HL-60 (cell line): Measurements from ENCODE around the gene ZNF609.

Source experiments
- DNase-seq, 2 experiments: peaks; one replicate each; pipeline ENCODE4 v3.0.0-alpha.2; 2010 to 2020; ENCODE audit warnings: low read depth in 1 of 2, low spot score in 1 of 2
- H3K27ac ChIP-seq: fragments of 250-450 bp; sonication (Bioruptor Pico); replicated peaks from 2 replicates; pipeline ENCODE4 v1.5.1; 2020; ENCODE audit warnings: mild to moderate bottlenecking, moderate library complexity
- H3K27me3 ChIP-seq: fragments of 250-450 bp; sonication (Bioruptor Pico); 2 replicates; pipeline ENCODE4 v1.5.1; 2021; ENCODE audit warnings: mild to moderate bottlenecking, moderate library complexity; ENCODE audit not compliant: insufficient read depth, poor library complexity, severe bottlenecking
- H3K4me3 ChIP-seq: replicated peaks from 2 replicates; pipeline ENCODE4 v1.5.1; 2011; ENCODE audit warnings: mild to moderate bottlenecking, control low read depth, low read length; ENCODE audit not compliant: insufficient read depth
- GABPA ChIP-seq: IDR thresholded peaks from 2 replicates; pipeline ENCODE4 v1.6.1; 2012; ENCODE audit warnings: low read depth
- POLR2AphosphoS5 ChIP-seq: IDR thresholded peaks from 2 replicates; pipeline ENCODE4 v1.6.1; 2012; ENCODE audit warnings: low read depth
- SPI1 ChIP-seq: IDR thresholded peaks from 2 replicates; pipeline ENCODE4 v1.6.1; 2012; ENCODE audit warnings: low read depth, mild to moderate bottlenecking, borderline replicate concordance
- TF ChIP-seq, protein P1 (sequence below): IDR thresholded peaks from 2 replicates; pipeline ENCODE4 v1.6.1; 2012; ENCODE audit warnings: low read depth; ENCODE audit not compliant: insufficient replicate concordance
- TF ChIP-seq, protein P2 (sequence below): IDR thresholded peaks from one replicate; pipeline ENCODE4 v1.5.1; 2011; ENCODE audit warnings: low read length, control low read depth, inconsistent platforms; ENCODE audit not compliant: insufficient read depth

The ZNF609 gene

DNA sequence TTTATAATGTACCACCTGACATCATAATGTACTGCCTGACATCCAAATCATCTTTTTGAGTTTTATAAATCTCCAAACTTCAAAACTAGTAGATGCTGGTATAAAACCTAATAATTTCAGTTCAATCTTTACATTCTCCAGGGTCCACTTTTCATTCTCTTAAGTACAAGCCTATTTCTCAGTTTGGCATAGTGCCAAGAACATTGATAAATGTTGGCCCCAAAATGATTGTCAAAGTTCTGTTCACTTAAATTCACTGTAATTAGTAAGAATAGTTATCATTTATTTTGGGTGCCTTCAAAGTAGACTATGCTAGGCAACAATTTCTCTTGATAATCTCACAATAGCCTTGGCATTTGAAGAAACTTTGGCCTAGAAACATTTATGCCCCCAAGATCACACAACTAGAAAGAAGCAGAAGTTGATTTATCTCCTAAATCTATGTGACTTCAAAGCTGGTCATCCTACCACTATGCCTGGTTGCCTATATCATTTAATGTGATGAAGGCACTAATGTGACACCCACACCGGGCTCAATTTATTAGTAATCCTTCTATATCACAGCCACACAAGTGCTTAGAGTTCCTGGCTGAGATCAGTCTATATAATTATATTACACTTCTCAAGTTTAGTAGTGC lies 101.7 kb downstream of the ZNF609 start:
- TF ChIP-seq GABPA, result no peak
- TF ChIP-seq SPI1, result no peak
- TF ChIP-seq POLR2AphosphoS5, result no peak
- TF ChIP-seq, protein P1, sequence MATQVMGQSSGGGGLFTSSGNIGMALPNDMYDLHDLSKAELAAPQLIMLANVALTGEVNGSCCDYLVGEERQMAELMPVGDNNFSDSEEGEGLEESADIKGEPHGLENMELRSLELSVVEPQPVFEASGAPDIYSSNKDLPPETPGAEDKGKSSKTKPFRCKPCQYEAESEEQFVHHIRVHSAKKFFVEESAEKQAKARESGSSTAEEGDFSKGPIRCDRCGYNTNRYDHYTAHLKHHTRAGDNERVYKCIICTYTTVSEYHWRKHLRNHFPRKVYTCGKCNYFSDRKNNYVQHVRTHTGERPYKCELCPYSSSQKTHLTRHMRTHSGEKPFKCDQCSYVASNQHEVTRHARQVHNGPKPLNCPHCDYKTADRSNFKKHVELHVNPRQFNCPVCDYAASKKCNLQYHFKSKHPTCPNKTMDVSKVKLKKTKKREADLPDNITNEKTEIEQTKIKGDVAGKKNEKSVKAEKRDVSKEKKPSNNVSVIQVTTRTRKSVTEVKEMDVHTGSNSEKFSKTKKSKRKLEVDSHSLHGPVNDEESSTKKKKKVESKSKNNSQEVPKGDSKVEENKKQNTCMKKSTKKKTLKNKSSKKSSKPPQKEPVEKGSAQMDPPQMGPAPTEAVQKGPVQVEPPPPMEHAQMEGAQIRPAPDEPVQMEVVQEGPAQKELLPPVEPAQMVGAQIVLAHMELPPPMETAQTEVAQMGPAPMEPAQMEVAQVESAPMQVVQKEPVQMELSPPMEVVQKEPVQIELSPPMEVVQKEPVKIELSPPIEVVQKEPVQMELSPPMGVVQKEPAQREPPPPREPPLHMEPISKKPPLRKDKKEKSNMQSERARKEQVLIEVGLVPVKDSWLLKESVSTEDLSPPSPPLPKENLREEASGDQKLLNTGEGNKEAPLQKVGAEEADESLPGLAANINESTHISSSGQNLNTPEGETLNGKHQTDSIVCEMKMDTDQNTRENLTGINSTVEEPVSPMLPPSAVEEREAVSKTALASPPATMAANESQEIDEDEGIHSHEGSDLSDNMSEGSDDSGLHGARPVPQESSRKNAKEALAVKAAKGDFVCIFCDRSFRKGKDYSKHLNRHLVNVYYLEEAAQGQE, result no peak
- TF ChIP-seq, protein P2, sequence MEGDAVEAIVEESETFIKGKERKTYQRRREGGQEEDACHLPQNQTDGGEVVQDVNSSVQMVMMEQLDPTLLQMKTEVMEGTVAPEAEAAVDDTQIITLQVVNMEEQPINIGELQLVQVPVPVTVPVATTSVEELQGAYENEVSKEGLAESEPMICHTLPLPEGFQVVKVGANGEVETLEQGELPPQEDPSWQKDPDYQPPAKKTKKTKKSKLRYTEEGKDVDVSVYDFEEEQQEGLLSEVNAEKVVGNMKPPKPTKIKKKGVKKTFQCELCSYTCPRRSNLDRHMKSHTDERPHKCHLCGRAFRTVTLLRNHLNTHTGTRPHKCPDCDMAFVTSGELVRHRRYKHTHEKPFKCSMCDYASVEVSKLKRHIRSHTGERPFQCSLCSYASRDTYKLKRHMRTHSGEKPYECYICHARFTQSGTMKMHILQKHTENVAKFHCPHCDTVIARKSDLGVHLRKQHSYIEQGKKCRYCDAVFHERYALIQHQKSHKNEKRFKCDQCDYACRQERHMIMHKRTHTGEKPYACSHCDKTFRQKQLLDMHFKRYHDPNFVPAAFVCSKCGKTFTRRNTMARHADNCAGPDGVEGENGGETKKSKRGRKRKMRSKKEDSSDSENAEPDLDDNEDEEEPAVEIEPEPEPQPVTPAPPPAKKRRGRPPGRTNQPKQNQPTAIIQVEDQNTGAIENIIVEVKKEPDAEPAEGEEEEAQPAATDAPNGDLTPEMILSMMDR, result no peak
- no peaks in the 10 kb centered on the region for H3K27me3 ChIP-seq
- H3K4me3 ChIP-seq, result no peak overlapping the region
- no peak overlapping the region for H3K27ac ChIP-seq
- no peak for DNase-seq

- H3K27ac ChIP-seq, result no peak overlapping the region
Observed at GRCh38 chr15:64566102-64566501, 105.7 kb downstream of the ZNF609 start.

GRCh38 chr15:64566629-64567427 lies 106.5 kb downstream of the ZNF609 start:
- Histone ChIP-seq H3K27ac (no peak overlapping the region), H3K27me3 (no peaks in the 10 kb centered on the region), H3K4me3 (no peak overlapping the region)
- peak in 1 of 2 experiments; percentile 33 for DNase-seq
- TF ChIP-seq GABPA (no peak), SPI1 (no peak)
- TF ChIP-seq, protein P2, result no peak

More at GRCh38 chr15:64566102-64566501, 105.7 kb downstream of the ZNF609 start:
- Histone ChIP-seq H3K27me3 (no peaks in the 10 kb centered on the region), H3K4me3 (no peak overlapping the region)
- TF ChIP-seq, protein P2, result no peak
- TF ChIP-seq GABPA, result no peak
- TF ChIP-seq, protein P1, result no peak
- TF ChIP-seq POLR2AphosphoS5, result no peak
- TF ChIP-seq SPI1, result no peak
- no peak for DNase-seq
